Skeletal muscle cell (primary cell): ENCODE measurements around the gene LRTM2.
"Not testable (repeated sequence)": the region's sequence is repeated elsewhere in the genome, so short reads cannot be mapped to it uniquely, and the experiment has no call there.

Experiments
- DNase-seq: peaks from one replicate; pipeline ENCODE4 v3.0.0-alpha.2; 2010; ENCODE audit warnings: low read depth
- H3K4me3 ChIP-seq: 2 replicates; pipeline ENCODE4 v1.5.1; 2011; ENCODE audit warnings: low read depth, mild to moderate bottlenecking, control low read depth, low read length, moderate library complexity

Gene LRTM2

GRCh38 chr12:1809591-1810190 lies 10.7 kb upstream of the LRTM2 start:
- no peak for DNase-seq
- no peak overlapping the region for H3K4me3 ChIP-seq

DNA sequence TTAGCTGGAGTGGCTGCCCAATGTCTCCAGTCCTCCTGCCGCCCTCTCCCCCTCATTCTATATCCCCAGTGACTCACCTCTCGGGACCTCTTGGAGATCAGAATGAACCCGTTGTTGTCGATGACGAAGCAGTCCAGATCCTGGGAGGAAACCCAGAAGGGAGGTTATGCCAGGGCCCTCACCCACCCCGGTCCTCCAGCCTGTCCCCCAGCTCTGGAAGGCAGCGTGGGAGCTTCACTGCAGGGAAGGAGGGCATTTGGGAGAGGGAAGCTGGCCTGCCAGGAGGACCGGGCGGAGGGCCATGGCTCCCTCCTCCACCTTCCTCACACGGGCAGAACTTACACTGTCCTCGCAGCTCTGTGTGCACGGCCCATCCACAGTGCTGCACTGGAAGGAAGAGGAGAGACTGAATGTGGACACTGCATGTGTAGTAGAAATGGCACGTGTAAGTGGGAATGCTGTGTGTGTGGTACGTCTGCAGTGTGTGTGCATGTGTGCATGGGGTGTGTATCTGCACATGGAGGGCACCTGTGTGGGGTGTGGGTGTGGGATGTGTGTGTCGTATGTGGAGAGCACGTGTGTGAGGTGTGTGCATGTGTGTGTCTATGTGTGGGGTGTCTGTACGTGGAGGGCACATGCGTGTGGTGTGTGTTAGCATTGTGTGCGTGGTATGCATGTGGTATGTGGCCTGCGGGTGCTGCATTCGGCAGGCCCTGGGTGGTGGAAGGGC lies 10.0 kb upstream of the LRTM2 start:
- no peak overlapping the region for H3K4me3 ChIP-seq
- no peak for DNase-seq

GRCh38 chr12:1810931-1811280 lies 9.5 kb upstream of the LRTM2 start:
- H3K4me3 ChIP-seq = no peak overlapping the region

GRCh38 chr12:1811281-1811947 lies 9.0 kb upstream of the LRTM2 start:
- DNase-seq = no peak

More at GRCh38 chr12:1810931-1811280, 9.5 kb upstream of the LRTM2 start:
- no peak for DNase-seq

GRCh38 chr12:1811948-1812291 lies 8.4 kb upstream of the LRTM2 start:
- DNase-seq = no peak
- no peak overlapping the region for H3K4me3 ChIP-seq

More at GRCh38 chr12:1811281-1811947, 9.0 kb upstream of the LRTM2 start:
- H3K4me3 ChIP-seq = no peak overlapping the region

- no peak overlapping the region for H3K4me3 ChIP-seq
- DNase-seq = no peak
Observed at GRCh38 chr12:1812650-1813302, 7.6 kb upstream of the LRTM2 start.

DNA sequence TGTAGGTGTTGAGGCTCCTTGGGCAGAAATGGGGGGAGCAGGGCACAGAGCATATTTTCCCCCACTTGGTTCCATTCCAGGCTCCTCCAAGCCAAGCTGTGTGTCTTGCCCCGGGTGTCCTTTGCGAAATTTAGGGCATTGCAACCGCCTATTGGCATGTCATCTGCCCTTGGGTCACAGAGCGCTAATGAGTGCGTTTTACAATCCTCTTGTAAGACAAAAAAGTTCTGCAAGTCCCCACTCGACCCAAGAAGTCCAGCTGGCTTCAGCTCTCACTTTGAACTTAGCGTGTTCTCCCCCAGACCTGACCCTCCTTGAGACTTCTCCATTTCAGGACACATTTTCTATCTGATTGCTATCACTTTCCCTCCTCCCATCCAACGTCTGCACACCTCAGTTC lies 6.1 kb upstream of the LRTM2 start:
- no peak overlapping the region for H3K4me3 ChIP-seq
- no peak for DNase-seq

GRCh38 chr12:1815108-1815507 lies 5.3 kb upstream of the LRTM2 start:
- no peak overlapping the region for H3K4me3 ChIP-seq
- DNase-seq = no peak

GRCh38 chr12:1815814-1816729 lies 4.3 kb upstream of the LRTM2 start:
- no peak for DNase-seq
- H3K4me3 ChIP-seq = no peak overlapping the region

DNA sequence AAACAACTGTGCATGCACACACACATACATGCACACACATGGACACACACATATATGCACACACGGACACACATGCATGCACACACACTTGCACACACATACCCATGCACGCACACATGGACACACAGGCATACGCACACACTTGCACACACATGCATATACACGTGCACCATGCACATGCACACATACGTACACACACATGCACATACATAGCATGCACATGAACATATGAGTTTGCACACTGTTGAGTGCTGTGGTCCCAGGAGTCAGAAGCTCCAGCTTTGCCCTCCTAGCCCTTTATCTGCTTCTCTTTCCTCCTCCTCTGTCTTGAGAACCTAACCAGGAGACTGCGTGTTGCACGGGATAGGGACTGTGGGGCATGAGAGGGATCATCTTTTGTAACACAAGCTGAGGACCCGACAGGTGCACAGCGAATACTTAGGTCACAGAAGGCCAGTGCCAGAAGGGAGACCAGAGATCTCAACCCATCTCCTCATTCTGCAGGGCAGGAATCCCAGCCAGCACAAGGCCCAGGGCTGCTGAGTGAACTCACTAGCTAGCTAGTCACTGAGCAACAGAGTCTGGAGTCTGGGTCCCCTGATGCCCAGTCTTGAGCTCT lies 3.5 kb upstream of the LRTM2 start:
- DNase-seq = no peak
- no peak overlapping the region for H3K4me3 ChIP-seq

DNA sequence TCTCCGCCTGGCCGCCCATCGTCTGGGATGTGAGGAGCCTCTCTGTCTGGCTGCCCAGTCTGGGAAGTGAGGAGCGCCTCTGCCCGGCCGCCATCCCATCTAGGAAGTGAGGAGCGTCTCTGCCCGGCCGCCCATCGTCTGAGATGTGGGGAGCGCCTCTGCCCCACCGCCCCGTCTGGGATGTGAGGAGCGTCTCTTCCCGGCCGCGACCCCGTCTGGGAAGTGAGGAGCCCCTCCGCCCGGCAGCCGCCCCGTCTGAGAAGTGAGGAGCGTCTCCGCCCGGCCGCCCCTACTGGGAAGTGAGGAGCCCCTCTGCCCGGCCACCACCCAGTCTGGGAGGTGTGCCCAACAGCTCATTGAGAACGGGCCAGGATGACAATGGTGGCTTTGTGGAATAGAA lies 2.4 kb upstream of the LRTM2 start:
- H3K4me3 ChIP-seq, DNase-seq: not testable (repeated sequence)

- H3K4me3 ChIP-seq = no peak overlapping the region
- no peak for DNase-seq
Observed at GRCh38 chr12:1819050-1819449, 1.3 kb upstream of the LRTM2 start.

DNA sequence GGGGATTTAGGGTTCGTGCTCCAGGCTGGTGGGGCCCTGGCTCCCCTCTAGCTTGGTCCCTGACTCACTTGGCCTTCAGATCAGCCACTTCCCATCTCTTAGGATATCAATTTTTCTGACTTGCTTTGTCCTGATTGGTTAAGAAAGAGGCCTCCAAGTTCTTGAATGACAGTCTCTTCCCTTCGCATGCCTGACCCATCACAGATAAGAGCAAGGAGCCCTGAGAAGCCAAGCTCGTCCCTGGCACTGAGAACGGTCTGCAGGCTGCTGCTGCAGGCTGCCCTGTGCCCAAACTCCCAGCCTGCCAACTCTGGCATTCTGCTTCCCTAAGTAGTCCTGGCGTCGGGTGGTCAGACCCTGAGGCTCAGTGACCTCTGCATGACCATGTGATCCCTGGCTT lies 794 bp upstream of the LRTM2 start:
- H3K4me3 ChIP-seq = no peak overlapping the region

DNA sequence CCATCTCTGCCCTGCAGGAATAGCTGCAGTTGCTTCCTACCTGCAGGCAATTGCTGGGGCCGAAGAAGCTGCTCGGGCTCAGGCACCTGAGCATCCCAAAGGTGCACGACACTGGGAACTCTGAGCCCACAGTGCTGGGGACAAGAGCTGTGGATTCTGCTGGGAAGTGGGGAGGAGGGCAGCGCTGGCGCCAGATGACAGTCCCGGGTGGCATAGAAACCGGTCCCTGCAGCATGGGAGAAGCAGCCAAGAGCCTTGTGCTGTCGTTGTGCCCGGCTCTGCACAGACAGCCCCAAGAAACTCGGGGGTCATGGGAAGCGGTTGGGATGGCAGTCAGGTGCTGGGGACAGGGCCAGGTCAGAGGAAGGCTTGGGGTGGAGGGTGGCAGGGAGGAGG lies 529 bp downstream of the LRTM2 start:
- no peak overlapping the region for H3K4me3 ChIP-seq
- no peak for DNase-seq

More for the DNA sequence above, 794 bp upstream of the LRTM2 start:
- no peak for DNase-seq

GRCh38 chr12:1821805-1822204 lies 1.4 kb downstream of the LRTM2 start:
- no peak for DNase-seq
- no peak overlapping the region for H3K4me3 ChIP-seq

DNA sequence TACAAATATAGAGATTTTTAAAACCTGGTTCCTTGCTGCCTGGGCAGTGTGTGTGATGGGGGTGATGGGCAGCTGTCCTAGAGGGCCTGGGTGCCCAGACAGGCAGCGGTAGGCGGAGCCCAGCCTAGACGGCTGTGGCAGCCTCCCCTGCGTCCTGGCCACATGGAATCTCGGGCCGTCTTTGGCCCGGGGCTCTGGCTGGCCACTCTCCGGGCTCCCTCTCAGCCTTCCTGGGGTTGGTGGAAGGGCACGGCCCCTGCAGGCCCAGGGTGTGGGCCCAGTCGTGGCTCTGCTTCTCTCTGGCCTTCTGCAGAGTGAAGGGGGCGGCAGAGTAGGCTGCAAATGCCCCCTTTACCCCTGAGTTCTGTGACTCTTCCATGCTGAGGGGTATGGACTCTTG lies 2.3 kb downstream of the LRTM2 start:
- H3K4me3 ChIP-seq = no peak overlapping the region
- no peak for DNase-seq

DNA sequence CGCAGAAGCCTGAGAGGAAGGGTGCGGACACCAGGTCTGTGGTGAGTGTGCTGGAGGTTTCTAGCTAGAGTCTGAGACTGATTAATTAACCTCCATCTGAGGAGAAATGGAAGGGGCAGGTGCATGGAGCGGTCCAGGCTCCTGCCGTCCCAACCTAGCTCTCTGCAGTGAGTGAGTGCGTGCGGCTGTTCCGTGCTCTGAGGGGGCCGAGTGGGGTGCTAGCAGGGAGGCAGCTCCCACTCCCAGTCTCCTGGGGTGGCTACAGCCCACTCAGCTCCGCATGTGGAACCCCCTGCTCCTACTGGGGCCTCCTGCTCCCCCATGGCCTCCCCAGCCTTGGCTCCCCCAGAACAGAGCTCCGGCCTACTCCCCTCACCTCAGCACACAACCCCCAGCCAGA lies 2.9 kb downstream of the LRTM2 start:
- DNase-seq = no peak
- no peak overlapping the region for H3K4me3 ChIP-seq

- no peak overlapping the region for H3K4me3 ChIP-seq
- DNase-seq = no peak
Observed at GRCh38 chr12:1825382-1826102, 5.2 kb downstream of the LRTM2 start.
